ENCODE measurements around the gene PLA2G4D.

DNA sequence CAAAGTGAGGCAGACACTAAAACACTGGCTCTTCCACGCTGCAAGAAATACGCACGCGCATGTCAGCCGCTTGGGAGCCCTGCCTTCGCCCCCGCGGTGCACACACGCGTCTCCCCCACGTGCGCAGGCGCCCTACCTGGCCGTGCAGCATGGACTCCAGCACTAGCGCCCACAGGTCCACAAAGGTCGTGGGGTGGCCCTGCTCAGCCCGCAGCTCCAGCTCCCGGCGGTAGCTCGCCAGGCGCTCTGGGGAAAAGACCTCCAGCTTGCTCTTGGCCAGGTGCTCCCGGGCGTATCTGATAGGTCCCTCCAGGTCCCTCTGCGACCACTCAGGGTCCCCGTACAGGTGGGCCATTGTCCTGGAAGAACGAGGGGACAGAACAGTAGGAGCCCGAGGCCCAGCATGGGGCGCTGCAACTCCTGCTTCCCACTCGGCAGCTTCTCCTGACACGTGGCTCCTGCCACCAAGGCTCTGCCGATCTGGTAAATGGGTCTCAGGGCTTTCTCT is 14.9 kb downstream of the PLA2G4D start:
- TF ChIP-seq EZH2 (optimal IDR thresholded peaks at IDR 0.05; ENCODE audit: low read depth, low read length) = no peak
- TF ChIP-seq, protein P1, sequence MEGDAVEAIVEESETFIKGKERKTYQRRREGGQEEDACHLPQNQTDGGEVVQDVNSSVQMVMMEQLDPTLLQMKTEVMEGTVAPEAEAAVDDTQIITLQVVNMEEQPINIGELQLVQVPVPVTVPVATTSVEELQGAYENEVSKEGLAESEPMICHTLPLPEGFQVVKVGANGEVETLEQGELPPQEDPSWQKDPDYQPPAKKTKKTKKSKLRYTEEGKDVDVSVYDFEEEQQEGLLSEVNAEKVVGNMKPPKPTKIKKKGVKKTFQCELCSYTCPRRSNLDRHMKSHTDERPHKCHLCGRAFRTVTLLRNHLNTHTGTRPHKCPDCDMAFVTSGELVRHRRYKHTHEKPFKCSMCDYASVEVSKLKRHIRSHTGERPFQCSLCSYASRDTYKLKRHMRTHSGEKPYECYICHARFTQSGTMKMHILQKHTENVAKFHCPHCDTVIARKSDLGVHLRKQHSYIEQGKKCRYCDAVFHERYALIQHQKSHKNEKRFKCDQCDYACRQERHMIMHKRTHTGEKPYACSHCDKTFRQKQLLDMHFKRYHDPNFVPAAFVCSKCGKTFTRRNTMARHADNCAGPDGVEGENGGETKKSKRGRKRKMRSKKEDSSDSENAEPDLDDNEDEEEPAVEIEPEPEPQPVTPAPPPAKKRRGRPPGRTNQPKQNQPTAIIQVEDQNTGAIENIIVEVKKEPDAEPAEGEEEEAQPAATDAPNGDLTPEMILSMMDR (IDR thresholded peaks at IDR 0.05; ENCODE audit: low read length) = no peak
